Panc1 (cell line): ENCODE results near the gene SFRP4. TPM values are rescaled to one million over a fixed set of nuclear protein-coding genes. Genes with fewer than 3 reads are reported as not detected.
A peak's percentile ranks its signal among the peaks of the same experiment; 100 is the strongest.

Experiments
- ATAC-seq: fragments of 200-7000 bp; cut with Tn5 transposase; 2 replicates; pipeline ENCODE4 v1.9.1; 2020; ENCODE audit warnings: mild to moderate bottlenecking, moderate library complexity
- BruUV-seq: library from RNA; stranded (reverse); fragments of 400-500 nt; replicated peaks from 2 replicates; lab custom pipeline; 2021; lab: Mats Ljungman, UMichigan
- CTCF ChIA-PET: fragments of 300-600 bp; sonication (Branson Sonifier 250); formaldehyde crosslinking; loops from one replicate; lab custom pipeline; 2022; ENCODE audit warnings: antibody characterized with exemption; lab: Charles Lee
- POLR2A ChIA-PET: fragments of 300-600 bp; sonication (Branson Sonifier 250); formaldehyde crosslinking; loops from one replicate; lab custom pipeline; 2022; ENCODE audit warnings: antibody characterized with exemption; lab: Charles Lee
- DNase-seq: peaks from one replicate; pipeline ENCODE4 v3.0.0-alpha.2; 2010; ENCODE audit warnings: low read depth, low spot score
- H3K27ac ChIP-seq: 2 replicates; pipeline ENCODE4 v1.5.1; 2011; ENCODE audit warnings: mild to moderate bottlenecking, low read length, inconsistent platforms
- H3K27me3 ChIP-seq: fragments of 200-500 bp; sonication (Bioruptor generic); 2 replicates; pipeline ENCODE4 v1.6.0; 2014; ENCODE audit warnings: low read length, inconsistent platforms; ENCODE audit not compliant: control insufficient read depth, insufficient read depth
- H3K36me3 ChIP-seq: fragments of 200-500 bp; sonication (Bioruptor generic); 2 replicates; pipeline ENCODE4 v1.5.1; 2014; ENCODE audit warnings: inconsistent platforms, mild to moderate bottlenecking, low read length, moderate library complexity; ENCODE audit not compliant: control insufficient read depth, insufficient read depth
- H3K4me1 ChIP-seq: 2 replicates; pipeline ENCODE4 v1.5.1; 2011; ENCODE audit warnings: inconsistent platforms, mild to moderate bottlenecking, low read length, moderate library complexity; ENCODE audit not compliant: control insufficient read depth, insufficient read depth
- H3K4me3 ChIP-seq, 2 experiments: 2 replicates each; pipeline ENCODE4 v1.5.1; 2011 to 2012; ENCODE audit warnings: low read depth in 2 of 2, low read length in 2 of 2, mild to moderate bottlenecking in 2 of 2, inconsistent platforms in 1 of 2, moderate library complexity in 1 of 2
- H3K9me3 ChIP-seq: fragments of 200-500 bp; sonication (Bioruptor generic); 2 replicates; pipeline ENCODE4 v1.5.1; 2014; ENCODE audit warnings: low read depth, mild to moderate bottlenecking, inconsistent platforms, low read length, moderate library complexity; ENCODE audit not compliant: control insufficient read depth, insufficient read depth
- POLR2AphosphoS5 ChIP-seq: IDR thresholded peaks from 2 replicates; pipeline ENCODE4 v1.6.1; 2012; ENCODE audit warnings: mild to moderate bottlenecking, low read depth, low read length, moderate library complexity
- REST ChIP-seq, 2 experiments: IDR thresholded peaks; 2 replicates each; pipeline ENCODE4 v1.6.1; 2011 to 2012; ENCODE audit warnings: low read depth in 2 of 2, control low read depth in 1 of 2, low read length in 1 of 2, mild to moderate bottlenecking in 1 of 2, moderate library complexity in 1 of 2; ENCODE audit not compliant: insufficient read depth in 1 of 2
- SIN3A ChIP-seq: IDR thresholded peaks from 2 replicates; pipeline ENCODE4 v1.6.1; 2012; ENCODE audit warnings: low read depth, mild to moderate bottlenecking, low read length, moderate library complexity, borderline replicate concordance; ENCODE audit not compliant: insufficient read depth
- TCF7L2 ChIP-seq: IDR thresholded peaks from 2 replicates; pipeline ENCODE4 v1.6.1; 2011; ENCODE audit warnings: mild to moderate bottlenecking, low read depth, low read length, inconsistent platforms
- in situ Hi-C: cut with HindIII; loops from 2 replicates; pipeline ENCODE4 v1.10.0; 2016; ENCODE audit warnings: low sequenced_read_pairs, low pct_unique_long_range_greater_than_20kb
- intact Hi-C: fragments of 100-400 bp; cut with micrococcal nuclease; formaldehyde crosslinking; loops from one replicate; pipeline ENCODE4 v1.10.0; 2022; ENCODE audit not compliant: unreplicated experiment
- total RNA-seq: library from RNA; stranded (reverse); gene quantifications from one replicate; pipeline ENCODE4 v1.2.1, GENCODE V29; 2021; ENCODE audit not compliant: unreplicated experiment
- TF ChIP-seq, protein P1 (sequence below): fragments of 450-650 bp; IDR thresholded peaks from 2 replicates; pipeline ENCODE4 v1.5.1; 2017; ENCODE audit warnings: mild to moderate bottlenecking

SFRP4 gene
- total RNA-seq, 1 experiment from 2014 or later: 0.74 TPM

- ChIA-PET CTCF (no interaction called here), POLR2A (no interaction called here)
- peaks cover 18% of the 10 kb centered on the region for H3K4me1 ChIP-seq
- in situ Hi-C loops: no loop called here
- intact Hi-C loops: no loop called here
- H3K36me3 ChIP-seq: no peaks in the 10 kb centered on the region
- no peak for ATAC-seq
- DNase-seq: no peak
- H3K27ac ChIP-seq: no peak overlapping the region
- peaks cover 15% of the 10 kb centered on the region; the same call in 1 of the 2 replicates for H3K9me3 ChIP-seq
- no peaks in the 10 kb centered on the region for H3K27me3 ChIP-seq
- no peak overlapping the region for H3K4me3 ChIP-seq
- no TSS peak for BruUV-seq
- TF ChIP-seq, protein P1, sequence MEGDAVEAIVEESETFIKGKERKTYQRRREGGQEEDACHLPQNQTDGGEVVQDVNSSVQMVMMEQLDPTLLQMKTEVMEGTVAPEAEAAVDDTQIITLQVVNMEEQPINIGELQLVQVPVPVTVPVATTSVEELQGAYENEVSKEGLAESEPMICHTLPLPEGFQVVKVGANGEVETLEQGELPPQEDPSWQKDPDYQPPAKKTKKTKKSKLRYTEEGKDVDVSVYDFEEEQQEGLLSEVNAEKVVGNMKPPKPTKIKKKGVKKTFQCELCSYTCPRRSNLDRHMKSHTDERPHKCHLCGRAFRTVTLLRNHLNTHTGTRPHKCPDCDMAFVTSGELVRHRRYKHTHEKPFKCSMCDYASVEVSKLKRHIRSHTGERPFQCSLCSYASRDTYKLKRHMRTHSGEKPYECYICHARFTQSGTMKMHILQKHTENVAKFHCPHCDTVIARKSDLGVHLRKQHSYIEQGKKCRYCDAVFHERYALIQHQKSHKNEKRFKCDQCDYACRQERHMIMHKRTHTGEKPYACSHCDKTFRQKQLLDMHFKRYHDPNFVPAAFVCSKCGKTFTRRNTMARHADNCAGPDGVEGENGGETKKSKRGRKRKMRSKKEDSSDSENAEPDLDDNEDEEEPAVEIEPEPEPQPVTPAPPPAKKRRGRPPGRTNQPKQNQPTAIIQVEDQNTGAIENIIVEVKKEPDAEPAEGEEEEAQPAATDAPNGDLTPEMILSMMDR: no peak
- TF ChIP-seq REST (IDR thresholded peaks at IDR 0.05; ENCODE audit: insufficient read depth in 1 of 2, low read depth in 2 of 2, low read length in 1 of 2): no peak
- no peak for TF ChIP-seq SIN3A
- no peak for TF ChIP-seq TCF7L2
- no peak for TF ChIP-seq POLR2AphosphoS5
Observed at GRCh38 chr7:37923996-37924395, 7.4 kb upstream of the SFRP4 start.

GRCh38 chr7:37921876-37922275 lies 5.3 kb upstream of the SFRP4 start:
- H3K9me3 ChIP-seq: peaks cover 15% of the 10 kb centered on the region; the same call in 1 of the 2 replicates
- CTCF ChIA-PET: no interaction called here
- no peak for ATAC-seq
- DNase-seq: no peak
- H3K27ac ChIP-seq: peak overlapping the region; percentile 84
- POLR2A ChIA-PET: no interaction called here
- in situ Hi-C loops: no loop called here
- intact Hi-C loops: no loop called here
- H3K27me3 ChIP-seq: no peaks in the 10 kb centered on the region; the same call in none of the 2 replicates
- BruUV-seq: TSS peak; percentile 78
- no peaks in the 10 kb centered on the region for H3K36me3 ChIP-seq
- TF ChIP-seq TCF7L2 (no peak), REST (IDR thresholded peaks at IDR 0.05; ENCODE audit: insufficient read depth in 1 of 2, low read depth in 2 of 2, low read length in 1 of 2) (no peak), SIN3A (no peak), POLR2AphosphoS5 (no peak)
- TF ChIP-seq, protein P1: no peak
- peak overlapping the region; percentile 54 to 82 for H3K4me3 ChIP-seq
- peaks cover 17% of the 10 kb centered on the region for H3K4me1 ChIP-seq
